Esophagus squamous epithelium (tissue), 4 donors: ENCODE results near the gene DCC.

ENCODE experiments used
- POLR2A ChIP-seq, 4 donors: fragments of 450-650 bp; IDR thresholded peaks; one replicate each; pipeline ENCODE4 v1.6.1; 2017; ENCODE audit warnings: antibody characterized with exemption in 4 of 4, mild to moderate bottlenecking in 4 of 4, moderate library complexity in 3 of 4
- TF ChIP-seq, protein P1 (sequence below), 6 experiments: fragments of 450-650 bp in 4 of 6; fragments of 200-600 bp in 2 of 6; sonication (generic) in 2 of 6; IDR thresholded peaks; one replicate each; pipeline ENCODE4 v1.5.1; 2016 to 2019; ENCODE audit warnings: antibody characterized with exemption in 6 of 6, mild to moderate bottlenecking in 4 of 6, moderate library complexity in 4 of 6

DNA sequence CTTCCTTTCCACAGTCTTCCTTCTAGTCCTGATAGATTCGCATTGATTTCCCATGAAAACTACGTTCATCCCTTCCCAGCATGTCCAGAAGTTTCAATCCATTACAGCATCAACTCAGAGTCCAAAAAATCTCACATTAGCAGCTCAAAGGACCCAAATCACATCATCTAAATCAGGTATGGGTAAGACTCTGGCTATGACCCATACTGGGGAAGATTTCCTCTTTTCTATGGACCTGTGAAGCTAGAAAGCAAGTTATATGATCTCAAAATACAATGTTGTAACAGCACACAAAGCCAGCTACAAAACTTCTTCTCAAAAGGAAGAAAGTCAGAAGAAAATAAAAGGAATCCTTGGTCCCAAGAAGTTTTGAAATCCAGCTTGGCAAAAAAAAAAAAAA is 5.7 kb upstream of the DCC start:
- TF ChIP-seq, protein P1, sequence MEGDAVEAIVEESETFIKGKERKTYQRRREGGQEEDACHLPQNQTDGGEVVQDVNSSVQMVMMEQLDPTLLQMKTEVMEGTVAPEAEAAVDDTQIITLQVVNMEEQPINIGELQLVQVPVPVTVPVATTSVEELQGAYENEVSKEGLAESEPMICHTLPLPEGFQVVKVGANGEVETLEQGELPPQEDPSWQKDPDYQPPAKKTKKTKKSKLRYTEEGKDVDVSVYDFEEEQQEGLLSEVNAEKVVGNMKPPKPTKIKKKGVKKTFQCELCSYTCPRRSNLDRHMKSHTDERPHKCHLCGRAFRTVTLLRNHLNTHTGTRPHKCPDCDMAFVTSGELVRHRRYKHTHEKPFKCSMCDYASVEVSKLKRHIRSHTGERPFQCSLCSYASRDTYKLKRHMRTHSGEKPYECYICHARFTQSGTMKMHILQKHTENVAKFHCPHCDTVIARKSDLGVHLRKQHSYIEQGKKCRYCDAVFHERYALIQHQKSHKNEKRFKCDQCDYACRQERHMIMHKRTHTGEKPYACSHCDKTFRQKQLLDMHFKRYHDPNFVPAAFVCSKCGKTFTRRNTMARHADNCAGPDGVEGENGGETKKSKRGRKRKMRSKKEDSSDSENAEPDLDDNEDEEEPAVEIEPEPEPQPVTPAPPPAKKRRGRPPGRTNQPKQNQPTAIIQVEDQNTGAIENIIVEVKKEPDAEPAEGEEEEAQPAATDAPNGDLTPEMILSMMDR (IDR thresholded peaks at IDR 0.05) = no peak
- TF ChIP-seq POLR2A (IDR thresholded peaks at IDR 0.05) = no peak
